Astrocyte (in vitro differentiated cells and primary cell): ENCODE measurements around the gene PTBP2. TPM values are rescaled to one million over a fixed set of nuclear protein-coding genes. Genes with fewer than 3 reads are reported as not detected.

Source experiments
- DNase-seq: peaks from one replicate; pipeline ENCODE4 v3.0.0-alpha.2; 2010; ENCODE audit warnings: low read depth
- FAIRE-seq: peaks from 2 replicates; lab custom pipeline; 2011; peaks lifted over from hg19 to GRCh38; lab: Jason Lieb, UNC
- H2AFZ ChIP-seq: 2 replicates; pipeline ENCODE4 v1.6.0; 2012; ENCODE audit warnings: low read depth, low read length, inconsistent platforms
- H3K27ac ChIP-seq: 2 replicates; pipeline ENCODE4 v1.5.1; 2011; ENCODE audit warnings: low read depth, low read length, inconsistent platforms
- H3K27me3 ChIP-seq: 2 replicates; pipeline ENCODE4 v1.6.0; 2011; ENCODE audit warnings: low read length, inconsistent platforms; ENCODE audit not compliant: insufficient read depth
- H3K36me3 ChIP-seq: 2 replicates; pipeline ENCODE4 v1.5.1; 2011; ENCODE audit warnings: low read length, inconsistent platforms; ENCODE audit not compliant: insufficient read depth
- H3K4me1 ChIP-seq: 2 replicates; pipeline ENCODE4 v1.5.1; 2011; ENCODE audit warnings: low read length, inconsistent platforms; ENCODE audit not compliant: insufficient read depth
- H3K4me2 ChIP-seq: 2 replicates; pipeline ENCODE4 v1.6.0; 2012; ENCODE audit warnings: low read length, inconsistent platforms
- H3K4me3 ChIP-seq: 2 replicates; pipeline ENCODE4 v1.5.1; 2011; ENCODE audit warnings: low read depth, mild to moderate bottlenecking, low read length, inconsistent platforms; ENCODE audit not compliant: insufficient read depth
- H3K79me2 ChIP-seq: 2 replicates; pipeline ENCODE4 v1.6.0; 2012; ENCODE audit warnings: mild to moderate bottlenecking, low read length, inconsistent platforms; ENCODE audit not compliant: insufficient read depth
- H3K9ac ChIP-seq: 2 replicates; pipeline ENCODE4 v1.6.0; 2012; ENCODE audit warnings: mild to moderate bottlenecking, low read length, inconsistent platforms
- H3K9me3 ChIP-seq: 2 replicates; pipeline ENCODE4 v1.5.1; 2012; ENCODE audit warnings: low read depth, mild to moderate bottlenecking, low read length, inconsistent platforms; ENCODE audit not compliant: insufficient read depth
- H4K20me1 ChIP-seq: 2 replicates; pipeline ENCODE4 v1.6.0; 2012; ENCODE audit warnings: low read length, inconsistent platforms; ENCODE audit not compliant: insufficient read depth
- H3K27ac Mint-ChIP-seq: one replicate; pipeline ENCODE4 v1.8.0; 2021; ENCODE audit warnings: mild to moderate bottlenecking, mixed read lengths; ENCODE audit not compliant: unreplicated experiment
- H3K27me3 Mint-ChIP-seq: one replicate; pipeline ENCODE4 v1.8.0; 2021; ENCODE audit warnings: low read depth, mixed read lengths; ENCODE audit not compliant: unreplicated experiment
- H3K36me3 Mint-ChIP-seq: one replicate; pipeline ENCODE4 v1.8.0; 2021; ENCODE audit warnings: low read depth, mixed read lengths; ENCODE audit not compliant: unreplicated experiment
- H3K4me1 Mint-ChIP-seq: one replicate; pipeline ENCODE4 v1.8.0; 2021; ENCODE audit warnings: low read depth, mixed read lengths; ENCODE audit not compliant: unreplicated experiment
- H3K4me3 Mint-ChIP-seq: one replicate; pipeline ENCODE4 v1.8.0; 2021; ENCODE audit warnings: mild to moderate bottlenecking, moderate library complexity, mixed read lengths; ENCODE audit not compliant: unreplicated experiment
- H3K9me3 Mint-ChIP-seq: one replicate; pipeline ENCODE4 v1.8.0; 2021; ENCODE audit warnings: mild to moderate bottlenecking, mixed read lengths; ENCODE audit not compliant: unreplicated experiment
- EZH2 ChIP-seq: IDR thresholded peaks from 2 replicates; pipeline ENCODE4 v1.6.1; 2012; ENCODE audit warnings: mild to moderate bottlenecking, low read length, inconsistent platforms; ENCODE audit not compliant: insufficient read depth
- total RNA-seq: library from RNA; stranded (reverse); gene quantifications from 2 replicates; pipeline ENCODE4 v1.2.1, GENCODE V29; 2021
- TF ChIP-seq, protein P1 (sequence below): IDR thresholded peaks from 2 replicates; pipeline ENCODE4 v1.5.1; 2011; ENCODE audit warnings: low read depth, mild to moderate bottlenecking, inconsistent platforms, low read length, moderate library complexity; ENCODE audit not compliant: insufficient read depth

Gene PTBP2
- total RNA-seq, 1 donor from 2014 or later = 20.7 TPM

DNA sequence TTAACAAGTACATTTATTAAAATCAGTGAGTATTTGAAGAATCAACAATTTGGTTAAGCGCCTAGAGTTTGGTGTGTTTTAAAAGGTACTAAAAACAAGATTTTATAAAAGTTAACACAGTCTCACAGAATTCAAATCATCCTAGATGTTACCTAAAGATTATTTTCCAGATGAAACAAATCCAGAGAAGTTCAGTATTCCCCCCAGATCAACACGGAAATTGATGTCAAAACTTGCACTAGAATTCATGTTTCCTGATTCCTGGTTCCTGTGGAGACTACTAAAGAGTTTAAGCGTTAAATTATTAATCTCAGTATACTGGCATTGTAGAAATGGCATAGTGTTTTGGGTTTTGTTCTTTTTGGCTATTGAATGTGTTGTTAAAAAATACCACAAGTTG lies 1.4 kb downstream of the PTBP2 start:
- Histone ChIP-seq H4K20me1 (peaks cover 32% of the 10 kb centered on the region), H3K27ac (peak overlapping the region; percentile 99), H2AFZ (no peak overlapping the region), H3K4me1 (peaks cover 4% of the 10 kb centered on the region), H3K9me3 (no peaks in the 10 kb centered on the region), H3K36me3 (peaks cover 7% of the 10 kb centered on the region), H3K9ac (peak overlapping the region; percentile 100), H3K27me3 (no peaks in the 10 kb centered on the region), H3K79me2 (peaks cover 59% of the 10 kb centered on the region), H3K4me2 (peak overlapping the region; percentile 91), H3K4me3 (peak overlapping the region; percentile 96)
- Mint-ChIP-seq H3K4me1 (peaks cover 8% of the 10 kb centered on the region), H3K27me3 (no peaks in the 10 kb centered on the region), H3K36me3 (peaks cover 11% of the 10 kb centered on the region), H3K4me3 (peak overlapping the region; percentile 97), H3K27ac (peak overlapping the region; percentile 94), H3K9me3 (peaks cover 2% of the 10 kb centered on the region)
- no peak for TF ChIP-seq EZH2
- DNase-seq (no peak), FAIRE-seq (no peak)

GRCh38 chr1:96723377-96723776 lies 1.8 kb downstream of the PTBP2 start:
- Histone ChIP-seq H3K27ac (peak overlapping the region; percentile 99), H3K9ac (peak overlapping the region; percentile 100), H2AFZ (no peak overlapping the region), H3K36me3 (peaks cover 7% of the 10 kb centered on the region), H3K9me3 (no peaks in the 10 kb centered on the region), H3K79me2 (peaks cover 63% of the 10 kb centered on the region), H3K4me3 (peak overlapping the region; percentile 96), H3K4me2 (peak overlapping the region; percentile 91), H3K27me3 (no peaks in the 10 kb centered on the region), H3K4me1 (peaks cover 4% of the 10 kb centered on the region), H4K20me1 (peaks cover 36% of the 10 kb centered on the region)
- Mint-ChIP-seq H3K4me3 (peak overlapping the region; percentile 97), H3K36me3 (peaks cover 14% of the 10 kb centered on the region), H3K9me3 (peaks cover 2% of the 10 kb centered on the region), H3K27me3 (no peaks in the 10 kb centered on the region), H3K4me1 (peaks cover 8% of the 10 kb centered on the region), H3K27ac (peak overlapping the region; percentile 94)
- no peak for DNase-seq
- TF ChIP-seq, protein P1, sequence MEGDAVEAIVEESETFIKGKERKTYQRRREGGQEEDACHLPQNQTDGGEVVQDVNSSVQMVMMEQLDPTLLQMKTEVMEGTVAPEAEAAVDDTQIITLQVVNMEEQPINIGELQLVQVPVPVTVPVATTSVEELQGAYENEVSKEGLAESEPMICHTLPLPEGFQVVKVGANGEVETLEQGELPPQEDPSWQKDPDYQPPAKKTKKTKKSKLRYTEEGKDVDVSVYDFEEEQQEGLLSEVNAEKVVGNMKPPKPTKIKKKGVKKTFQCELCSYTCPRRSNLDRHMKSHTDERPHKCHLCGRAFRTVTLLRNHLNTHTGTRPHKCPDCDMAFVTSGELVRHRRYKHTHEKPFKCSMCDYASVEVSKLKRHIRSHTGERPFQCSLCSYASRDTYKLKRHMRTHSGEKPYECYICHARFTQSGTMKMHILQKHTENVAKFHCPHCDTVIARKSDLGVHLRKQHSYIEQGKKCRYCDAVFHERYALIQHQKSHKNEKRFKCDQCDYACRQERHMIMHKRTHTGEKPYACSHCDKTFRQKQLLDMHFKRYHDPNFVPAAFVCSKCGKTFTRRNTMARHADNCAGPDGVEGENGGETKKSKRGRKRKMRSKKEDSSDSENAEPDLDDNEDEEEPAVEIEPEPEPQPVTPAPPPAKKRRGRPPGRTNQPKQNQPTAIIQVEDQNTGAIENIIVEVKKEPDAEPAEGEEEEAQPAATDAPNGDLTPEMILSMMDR = no peak
- no peak for TF ChIP-seq EZH2
- peak; percentile 39 for FAIRE-seq

DNA sequence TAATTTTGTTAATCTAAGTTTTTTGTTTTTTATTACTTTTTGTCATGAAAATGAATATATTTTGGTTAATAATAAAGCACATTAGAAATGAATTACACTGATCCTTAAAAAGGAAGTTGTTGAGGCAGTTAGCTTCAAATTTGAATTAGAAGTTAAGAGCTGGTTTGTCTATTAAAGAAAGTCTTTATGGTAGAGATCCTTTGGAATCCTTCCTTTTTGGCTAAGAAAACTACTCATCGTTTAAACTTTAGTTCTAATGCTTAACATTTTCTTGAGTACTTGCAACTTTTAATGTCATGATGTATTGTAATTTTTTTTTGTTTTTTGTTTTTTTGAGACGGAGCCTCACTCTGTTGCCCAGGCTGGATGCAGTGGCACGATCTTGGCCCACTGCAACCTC lies 2.4 kb downstream of the PTBP2 start:
- Histone ChIP-seq H3K9ac (no peak overlapping the region), H3K36me3 (peaks cover 7% of the 10 kb centered on the region), H3K27ac (no peak overlapping the region), H3K4me2 (peak overlapping the region; percentile 91), H3K4me1 (peaks cover 4% of the 10 kb centered on the region), H2AFZ (no peak overlapping the region), H3K4me3 (peak overlapping the region; percentile 96), H4K20me1 (peaks cover 41% of the 10 kb centered on the region), H3K27me3 (no peaks in the 10 kb centered on the region), H3K79me2 (peaks cover 69% of the 10 kb centered on the region), H3K9me3 (no peaks in the 10 kb centered on the region)
- peaks cover 2% of the 10 kb centered on the region for H3K9me3 Mint-ChIP-seq
- no peak for TF ChIP-seq EZH2
- TF ChIP-seq, protein P1 = no peak
- FAIRE-seq = no peak
- peak overlapping the region; percentile 97 for H3K4me3 Mint-ChIP-seq
- peaks cover 16% of the 10 kb centered on the region for H3K36me3 Mint-ChIP-seq
- no peaks in the 10 kb centered on the region for H3K27me3 Mint-ChIP-seq
- H3K4me1 Mint-ChIP-seq = peaks cover 8% of the 10 kb centered on the region
- DNase-seq = no peak
- H3K27ac Mint-ChIP-seq = no peak overlapping the region
